PFSK-1 (cell line): ENCODE results near the gene CROCC2.
A peak's percentile ranks its signal among the peaks of the same experiment; 100 is the strongest.

Experiments used
- FOXP2 ChIP-seq: optimal IDR thresholded peaks from 2 replicates; pipeline ENCODE3; 2011; ENCODE audit warnings: borderline replicate concordance, control low read depth, inconsistent platforms; ENCODE audit not compliant: insufficient read depth; ENCODE audit errors: extremely low read length, extremely low read depth
- POLR2AphosphoS5 ChIP-seq: IDR thresholded peaks from 2 replicates; pipeline ENCODE4 v1.6.1; 2012; ENCODE audit warnings: low read depth, mild to moderate bottlenecking, control low read depth, low read length, moderate library complexity
- SIN3A ChIP-seq: IDR thresholded peaks from 2 replicates; pipeline ENCODE4 v1.6.1; 2012; ENCODE audit warnings: mild to moderate bottlenecking, low read length, moderate library complexity, borderline replicate concordance; ENCODE audit not compliant: insufficient read depth
- TAF1 ChIP-seq: IDR thresholded peaks from 2 replicates; pipeline ENCODE4 v1.6.1; 2012; ENCODE audit warnings: low read length, control low read depth, borderline replicate concordance; ENCODE audit not compliant: insufficient read depth
- TF ChIP-seq, protein P1 (sequence below), 2 experiments: IDR thresholded peaks; 2 replicates each; pipeline versions ENCODE4 v1.6.1 to v1.8.0; 2011 to 2012; ENCODE audit warnings: low read depth in 2 of 2, low read length in 2 of 2, control low read depth in 1 of 2, inconsistent platforms in 1 of 2, mild to moderate bottlenecking in 1 of 2, moderate library complexity in 1 of 2; ENCODE audit not compliant: insufficient read depth in 1 of 2

The CROCC2 gene

DNA sequence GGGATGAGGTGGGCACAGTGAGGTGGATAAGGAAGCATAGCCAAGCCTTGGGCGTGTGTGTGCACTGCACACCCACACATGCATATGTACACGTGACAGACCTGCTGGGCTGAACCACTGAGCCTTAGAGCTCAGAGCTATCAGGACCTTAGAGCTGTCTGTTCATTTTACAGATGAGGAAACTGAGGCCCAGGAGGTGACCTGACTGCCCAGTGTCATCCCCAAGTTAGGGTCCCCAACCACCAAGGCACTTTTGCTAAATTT, 84.1 kb downstream of the CROCC2 start:
- no peak for TF ChIP-seq SIN3A

DNA sequence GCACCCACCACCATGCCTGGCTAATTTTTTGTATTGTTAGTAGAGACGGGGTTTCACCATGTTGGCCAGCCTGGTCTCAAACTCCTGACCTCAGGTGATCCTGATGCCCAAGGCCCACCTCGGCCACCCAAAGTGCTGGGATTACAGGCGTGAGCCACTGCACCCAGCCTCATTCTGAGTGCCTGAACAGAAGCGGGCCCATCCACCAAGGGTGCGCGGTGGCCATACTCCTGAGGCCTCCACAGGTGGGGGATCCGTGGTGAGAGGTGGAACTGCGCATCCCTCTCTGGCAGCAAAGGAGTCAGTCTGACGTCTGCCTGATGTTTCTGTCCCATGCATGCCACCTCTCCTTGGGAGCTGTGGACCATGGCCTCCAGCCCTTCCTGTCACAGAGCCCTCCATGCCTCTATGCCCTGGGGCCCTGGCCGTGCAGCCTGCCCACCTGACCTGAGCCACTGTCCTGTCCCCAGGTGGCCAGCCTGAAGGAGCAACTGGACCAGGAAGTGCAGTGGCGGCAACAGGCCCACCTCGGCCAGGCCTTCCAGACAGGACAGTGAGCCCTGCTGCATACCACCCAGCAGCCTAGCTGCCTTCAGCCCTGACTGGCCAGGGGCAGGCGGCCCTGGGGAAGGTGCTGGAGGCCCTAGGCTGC, 84.7 kb downstream of the CROCC2 start:
- TF ChIP-seq TAF1 (no peak), FOXP2 (no peak), POLR2AphosphoS5 (no peak), SIN3A (no peak)
- TF ChIP-seq, protein P1, sequence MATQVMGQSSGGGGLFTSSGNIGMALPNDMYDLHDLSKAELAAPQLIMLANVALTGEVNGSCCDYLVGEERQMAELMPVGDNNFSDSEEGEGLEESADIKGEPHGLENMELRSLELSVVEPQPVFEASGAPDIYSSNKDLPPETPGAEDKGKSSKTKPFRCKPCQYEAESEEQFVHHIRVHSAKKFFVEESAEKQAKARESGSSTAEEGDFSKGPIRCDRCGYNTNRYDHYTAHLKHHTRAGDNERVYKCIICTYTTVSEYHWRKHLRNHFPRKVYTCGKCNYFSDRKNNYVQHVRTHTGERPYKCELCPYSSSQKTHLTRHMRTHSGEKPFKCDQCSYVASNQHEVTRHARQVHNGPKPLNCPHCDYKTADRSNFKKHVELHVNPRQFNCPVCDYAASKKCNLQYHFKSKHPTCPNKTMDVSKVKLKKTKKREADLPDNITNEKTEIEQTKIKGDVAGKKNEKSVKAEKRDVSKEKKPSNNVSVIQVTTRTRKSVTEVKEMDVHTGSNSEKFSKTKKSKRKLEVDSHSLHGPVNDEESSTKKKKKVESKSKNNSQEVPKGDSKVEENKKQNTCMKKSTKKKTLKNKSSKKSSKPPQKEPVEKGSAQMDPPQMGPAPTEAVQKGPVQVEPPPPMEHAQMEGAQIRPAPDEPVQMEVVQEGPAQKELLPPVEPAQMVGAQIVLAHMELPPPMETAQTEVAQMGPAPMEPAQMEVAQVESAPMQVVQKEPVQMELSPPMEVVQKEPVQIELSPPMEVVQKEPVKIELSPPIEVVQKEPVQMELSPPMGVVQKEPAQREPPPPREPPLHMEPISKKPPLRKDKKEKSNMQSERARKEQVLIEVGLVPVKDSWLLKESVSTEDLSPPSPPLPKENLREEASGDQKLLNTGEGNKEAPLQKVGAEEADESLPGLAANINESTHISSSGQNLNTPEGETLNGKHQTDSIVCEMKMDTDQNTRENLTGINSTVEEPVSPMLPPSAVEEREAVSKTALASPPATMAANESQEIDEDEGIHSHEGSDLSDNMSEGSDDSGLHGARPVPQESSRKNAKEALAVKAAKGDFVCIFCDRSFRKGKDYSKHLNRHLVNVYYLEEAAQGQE (IDR thresholded peaks at IDR 0.05; ENCODE audit: insufficient read depth in 1 of 2, low read depth in 2 of 2, low read length in 2 of 2), result no peak

DNA sequence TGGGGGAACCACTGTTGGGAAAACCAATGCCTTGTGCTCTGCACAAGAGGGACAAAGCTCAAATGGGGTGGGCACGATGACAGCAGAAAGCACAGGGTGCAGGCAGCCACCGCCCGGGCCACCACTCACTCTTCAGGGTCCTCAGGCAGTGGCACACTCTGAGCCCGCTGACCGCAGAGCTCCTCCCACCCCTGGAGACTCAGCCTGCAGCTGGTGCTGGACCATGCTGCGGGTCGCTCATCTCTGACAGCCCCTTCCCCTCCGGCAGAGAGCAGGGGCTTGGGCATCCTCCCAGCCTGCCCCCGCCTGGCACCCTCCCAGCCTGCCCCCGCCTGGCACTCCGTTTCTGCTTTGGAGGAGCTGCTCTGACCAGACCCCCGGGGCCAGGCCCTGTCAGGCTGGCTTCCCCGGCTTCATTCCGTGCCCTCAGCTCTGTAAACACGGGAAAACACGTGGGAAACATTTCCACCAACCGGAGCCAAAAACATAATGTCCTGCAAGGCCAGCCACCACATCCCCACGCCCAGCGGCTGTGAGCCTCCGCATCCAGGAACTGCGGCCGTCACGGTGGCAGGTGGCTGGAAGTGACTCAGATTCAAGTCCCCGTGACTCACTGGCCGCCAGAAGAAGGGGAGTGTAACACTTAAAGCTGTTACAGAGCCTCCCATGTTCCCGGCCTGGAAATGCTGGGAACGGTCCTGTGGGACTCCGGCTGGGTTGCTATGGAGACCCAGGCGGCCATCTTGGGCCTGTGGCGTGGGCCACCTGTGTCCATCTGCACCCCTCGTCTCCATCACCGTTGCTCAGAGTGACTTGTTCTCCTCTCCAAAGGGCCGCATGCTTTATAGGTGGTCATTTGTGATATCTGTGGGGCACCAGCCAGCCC, 85.5 kb downstream of the CROCC2 start:
- TF ChIP-seq TAF1 (no peak), POLR2AphosphoS5 (no peak), SIN3A (peak; percentile 84; the same call in 1 of the 2 replicates), FOXP2 (no peak)
- TF ChIP-seq, protein P1 (IDR thresholded peaks at IDR 0.05; ENCODE audit: insufficient read depth in 1 of 2, low read depth in 2 of 2, low read length in 2 of 2), result no peak; a peak in 1 of 4 replicates

DNA sequence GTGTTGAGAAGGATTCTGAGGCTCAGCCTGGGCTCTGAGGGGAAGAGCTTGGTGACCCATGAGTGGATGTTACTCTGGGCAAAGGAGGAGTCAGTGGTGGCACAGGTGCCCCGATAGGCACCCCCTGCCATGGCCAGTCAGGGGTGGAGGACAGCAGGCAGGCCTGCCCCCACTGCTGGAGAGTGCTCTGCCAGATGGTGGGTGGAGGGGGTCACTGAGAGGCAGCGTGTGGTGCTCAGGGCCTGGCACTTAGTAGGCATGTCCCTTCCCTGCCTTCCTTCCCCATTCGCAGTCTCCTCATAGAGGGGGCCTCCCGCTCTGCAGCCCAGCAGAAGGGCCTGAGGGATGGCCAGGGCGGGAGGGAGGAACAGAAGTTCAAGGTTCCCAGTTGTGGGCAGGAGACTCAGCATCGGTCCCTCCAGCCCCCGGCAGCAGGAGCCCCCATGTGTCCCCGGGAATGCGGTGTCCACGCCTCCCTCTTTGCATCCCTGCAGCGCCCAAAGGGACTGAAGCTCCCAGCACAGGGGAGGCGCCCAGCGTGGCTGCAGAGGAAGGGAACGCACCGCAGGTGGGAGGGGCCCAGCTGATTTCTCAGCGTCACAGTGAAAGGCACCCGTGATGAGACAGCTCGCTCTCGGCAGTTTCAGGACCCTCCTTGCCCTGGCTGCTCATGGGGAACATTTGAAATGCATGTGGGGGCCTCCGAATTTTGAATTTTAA, 86.6 kb downstream of the CROCC2 start:
- TF ChIP-seq TAF1, result no peak
- no peak for TF ChIP-seq SIN3A
- TF ChIP-seq FOXP2, result no peak
- TF ChIP-seq POLR2AphosphoS5, result no peak
- TF ChIP-seq, protein P1 (IDR thresholded peaks at IDR 0.05; ENCODE audit: insufficient read depth in 1 of 2, low read depth in 2 of 2, low read length in 2 of 2), result no peak

DNA sequence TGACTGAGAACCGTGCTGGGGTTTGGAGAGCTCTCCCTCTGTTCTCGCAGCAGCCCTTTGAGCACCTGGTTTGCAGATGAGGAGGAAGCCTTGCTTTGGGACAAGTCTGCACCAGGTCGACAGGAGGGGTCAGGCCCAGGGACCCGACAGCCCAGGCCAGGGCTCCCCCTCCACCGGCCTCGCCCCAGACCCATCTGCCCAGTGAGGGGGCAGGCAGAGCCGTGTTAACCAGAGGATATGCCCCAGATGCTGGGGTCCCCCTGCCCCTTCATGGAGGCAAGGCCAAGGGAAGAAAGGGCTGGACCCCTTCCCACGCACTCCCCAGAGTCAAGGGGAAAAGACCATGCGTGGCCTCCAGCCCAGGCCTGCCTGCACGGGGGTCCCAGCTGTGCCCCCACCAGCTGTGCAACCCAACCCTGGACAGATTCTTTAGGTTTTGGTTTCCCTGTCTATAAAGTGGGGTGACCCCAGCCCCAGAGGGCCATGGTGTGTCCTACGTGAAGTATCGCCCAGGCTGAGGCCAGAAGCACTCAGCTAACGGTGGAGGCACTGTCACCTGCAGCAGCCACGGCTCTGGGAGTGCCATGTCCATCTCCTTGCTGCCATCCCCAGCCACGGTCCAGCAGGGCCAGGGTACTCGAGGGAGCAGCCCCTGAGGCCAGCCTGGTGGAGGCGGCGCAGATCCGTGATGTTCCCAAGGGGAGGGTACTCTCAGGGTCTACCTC, 87.5 kb downstream of the CROCC2 start:
- TF ChIP-seq, protein P1 (IDR thresholded peaks at IDR 0.05; ENCODE audit: insufficient read depth in 1 of 2, low read depth in 2 of 2, low read length in 2 of 2), result no peak
- TF ChIP-seq TAF1, result no peak
